ENCODE results near the gene C9orf152. TPM values are rescaled to one million over a fixed set of nuclear protein-coding genes. Genes with fewer than 3 reads are reported as not detected.

Gene C9orf152
- total RNA-seq, 6 experiments from 2014 or later = not detected

DNA sequence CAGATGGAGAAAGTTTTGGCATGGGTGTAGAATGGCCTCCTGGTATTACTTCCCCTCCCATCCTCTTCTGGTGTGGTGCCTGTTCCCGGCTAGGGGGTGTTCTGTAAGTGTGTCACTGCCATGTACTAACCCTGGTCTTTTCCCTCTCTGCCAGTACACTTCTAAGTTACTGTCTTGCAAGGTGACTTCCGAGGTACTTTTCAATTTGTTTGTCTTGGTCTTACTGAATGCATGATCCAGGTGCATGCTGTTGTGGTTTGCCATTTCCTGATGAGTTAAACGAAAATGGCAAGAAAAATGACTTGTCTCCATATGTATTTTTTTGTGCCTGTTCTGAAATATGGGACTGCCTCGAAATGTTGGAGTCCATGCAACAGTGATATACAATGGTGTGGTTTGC lies 46.0 kb downstream of the C9orf152 start:
- H3K4me1 Mint-ChIP-seq (ENCODE audit: low read depth) = peaks cover 28% of the 10 kb centered on the region
- no peak for DNase-seq
- no peaks in the 10 kb centered on the region for H3K9me3 Mint-ChIP-seq
- no peak overlapping the region for H3K4me3 Mint-ChIP-seq
- peaks cover 3% of the 10 kb centered on the region; the same call in 1 of the 2 replicates for H3K27me3 Mint-ChIP-seq (ENCODE audit: insufficient read depth)
- peaks cover 16% of the 10 kb centered on the region for H3K36me3 Mint-ChIP-seq (ENCODE audit: low read depth)
- H3K27ac Mint-ChIP-seq = peak overlapping the region; percentile 10; the same call in 1 of the 2 replicates
- TF ChIP-seq, protein P1, sequence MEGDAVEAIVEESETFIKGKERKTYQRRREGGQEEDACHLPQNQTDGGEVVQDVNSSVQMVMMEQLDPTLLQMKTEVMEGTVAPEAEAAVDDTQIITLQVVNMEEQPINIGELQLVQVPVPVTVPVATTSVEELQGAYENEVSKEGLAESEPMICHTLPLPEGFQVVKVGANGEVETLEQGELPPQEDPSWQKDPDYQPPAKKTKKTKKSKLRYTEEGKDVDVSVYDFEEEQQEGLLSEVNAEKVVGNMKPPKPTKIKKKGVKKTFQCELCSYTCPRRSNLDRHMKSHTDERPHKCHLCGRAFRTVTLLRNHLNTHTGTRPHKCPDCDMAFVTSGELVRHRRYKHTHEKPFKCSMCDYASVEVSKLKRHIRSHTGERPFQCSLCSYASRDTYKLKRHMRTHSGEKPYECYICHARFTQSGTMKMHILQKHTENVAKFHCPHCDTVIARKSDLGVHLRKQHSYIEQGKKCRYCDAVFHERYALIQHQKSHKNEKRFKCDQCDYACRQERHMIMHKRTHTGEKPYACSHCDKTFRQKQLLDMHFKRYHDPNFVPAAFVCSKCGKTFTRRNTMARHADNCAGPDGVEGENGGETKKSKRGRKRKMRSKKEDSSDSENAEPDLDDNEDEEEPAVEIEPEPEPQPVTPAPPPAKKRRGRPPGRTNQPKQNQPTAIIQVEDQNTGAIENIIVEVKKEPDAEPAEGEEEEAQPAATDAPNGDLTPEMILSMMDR (IDR thresholded peaks at IDR 0.05) = no peak

DNA sequence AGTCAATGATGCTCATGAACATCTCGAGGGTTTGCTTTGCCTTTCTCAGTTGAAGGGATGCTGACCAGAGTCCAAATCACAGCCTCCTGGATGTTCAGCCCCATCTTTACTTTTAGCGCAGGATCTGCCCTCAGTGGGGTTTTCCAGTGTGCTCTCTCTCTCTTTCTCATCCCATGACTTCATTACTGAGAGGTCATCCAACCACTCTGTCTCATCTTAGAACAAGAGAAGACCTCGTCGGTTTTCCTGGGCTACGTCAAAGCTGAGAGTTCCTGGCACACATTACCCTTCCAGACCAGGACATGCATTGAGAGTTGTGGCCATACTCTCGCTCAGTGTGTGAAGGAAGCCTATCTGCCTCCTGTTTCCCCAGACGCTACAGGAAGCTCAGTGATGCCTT lies 47.3 kb downstream of the C9orf152 start:
- no peak for DNase-seq
- Mint-ChIP-seq H3K4me3 (no peak overlapping the region), H3K27me3 (ENCODE audit: insufficient read depth) (peaks cover 3% of the 10 kb centered on the region; the same call in 1 of the 2 replicates), H3K4me1 (ENCODE audit: low read depth) (peaks cover 41% of the 10 kb centered on the region), H3K36me3 (ENCODE audit: low read depth) (peaks cover 24% of the 10 kb centered on the region), H3K27ac (peak overlapping the region; percentile 54), H3K9me3 (no peaks in the 10 kb centered on the region)
- TF ChIP-seq, protein P1 (IDR thresholded peaks at IDR 0.05) = no peak

DNA sequence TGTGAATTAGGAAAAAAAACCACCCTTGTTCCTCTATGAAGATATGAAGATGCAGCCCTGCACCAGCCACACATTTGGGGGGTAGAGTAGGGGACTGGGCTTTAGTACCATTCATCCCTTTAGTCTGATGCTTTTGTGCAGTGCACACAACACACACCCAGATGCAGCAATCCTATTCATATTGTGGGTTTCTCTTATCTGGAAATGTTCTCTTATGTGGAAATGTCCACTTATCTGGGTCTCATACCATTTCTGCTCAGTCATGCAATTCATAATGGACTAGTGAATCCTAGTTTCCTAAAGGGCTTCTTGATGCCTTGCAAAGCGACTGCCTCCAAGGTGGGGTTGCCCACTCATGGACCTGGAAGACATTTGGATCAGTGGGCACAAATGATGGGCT lies 47.8 kb downstream of the C9orf152 start:
- Mint-ChIP-seq H3K36me3 (ENCODE audit: low read depth) (peaks cover 24% of the 10 kb centered on the region), H3K9me3 (no peaks in the 10 kb centered on the region), H3K27ac (peak overlapping the region; percentile 36), H3K4me3 (no peak overlapping the region), H3K4me1 (ENCODE audit: low read depth) (peaks cover 46% of the 10 kb centered on the region), H3K27me3 (ENCODE audit: insufficient read depth) (peaks cover 3% of the 10 kb centered on the region; the same call in 1 of the 2 replicates)
- TF ChIP-seq, protein P1 (IDR thresholded peaks at IDR 0.05) = no peak
- DNase-seq = no peak

DNA sequence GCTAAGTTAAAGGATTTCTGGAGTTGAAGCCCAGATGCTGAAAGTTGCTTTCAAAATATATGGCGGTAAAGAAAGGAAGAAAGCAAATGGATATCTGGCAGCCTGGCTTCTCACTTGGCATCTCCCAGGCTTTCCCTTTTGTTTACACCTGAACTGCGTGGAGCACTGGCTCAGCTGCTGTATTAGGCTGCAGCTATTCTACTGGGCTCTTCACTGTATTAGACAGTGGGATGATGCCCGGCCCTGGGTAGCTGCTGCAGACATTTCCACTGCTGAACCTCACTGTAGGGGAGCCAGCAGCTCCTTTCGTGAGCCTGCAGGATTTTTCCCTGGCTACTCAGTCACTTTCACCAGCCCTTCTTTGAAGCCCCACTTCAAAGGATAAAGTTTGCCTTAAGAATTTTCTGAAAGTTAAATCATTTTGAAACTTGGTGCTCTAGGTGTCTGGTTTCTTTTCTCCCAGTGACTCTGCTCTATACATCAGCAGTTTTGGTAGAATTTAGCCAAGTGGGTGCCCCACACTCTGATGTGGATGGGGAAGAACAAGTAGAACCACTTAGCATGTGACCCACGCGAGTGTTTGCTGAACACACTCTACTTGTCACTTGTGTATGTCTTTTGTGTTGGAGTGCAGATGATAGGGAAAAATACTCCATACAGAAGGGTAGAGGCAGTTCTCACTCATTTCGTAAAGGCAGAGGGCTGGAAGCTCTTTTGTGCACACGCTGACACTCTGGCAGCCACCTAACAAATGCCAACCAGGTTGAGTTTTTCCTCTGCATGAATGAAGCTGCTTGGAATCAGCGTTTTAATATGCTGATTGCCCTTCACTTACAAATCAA lies 49.9 kb downstream of the C9orf152 start:
- peak overlapping the region; percentile 81 for H3K27ac Mint-ChIP-seq
- DNase-seq = no peak

DNA sequence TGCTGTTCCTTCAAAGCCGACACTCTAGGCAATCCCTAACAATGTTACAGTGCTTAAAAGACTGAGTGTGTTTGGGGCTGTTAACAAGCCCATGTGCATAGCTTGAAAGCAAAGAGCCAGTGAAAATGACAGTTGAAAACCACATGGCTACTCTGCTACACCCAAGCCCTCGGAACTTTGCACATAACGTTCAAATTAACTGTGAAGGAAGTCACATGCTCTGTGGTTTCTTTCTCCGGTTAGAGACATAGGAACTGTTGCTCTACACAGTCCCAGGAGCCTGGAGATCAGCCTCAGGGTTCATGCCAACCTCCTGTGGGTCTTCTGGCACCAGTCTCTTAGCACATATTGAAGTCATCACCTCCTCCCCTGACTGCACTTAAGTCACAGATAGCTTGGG lies 51.1 kb downstream of the C9orf152 start:
- Mint-ChIP-seq H3K36me3 (ENCODE audit: low read depth) (peaks cover 18% of the 10 kb centered on the region), H3K4me3 (no peak overlapping the region; the same call in 1 of the 2 replicates), H3K9me3 (no peaks in the 10 kb centered on the region), H3K27me3 (ENCODE audit: insufficient read depth) (peaks cover 9% of the 10 kb centered on the region), H3K4me1 (ENCODE audit: low read depth) (peaks cover 77% of the 10 kb centered on the region), H3K27ac (peak overlapping the region; percentile 81)
- peak; percentile 76 for DNase-seq
- TF ChIP-seq, protein P1 (IDR thresholded peaks at IDR 0.05) = no peak

More for the DNA sequence above, 49.9 kb downstream of the C9orf152 start:
- Mint-ChIP-seq H3K9me3 (no peaks in the 10 kb centered on the region), H3K27me3 (ENCODE audit: insufficient read depth) (peaks cover 6% of the 10 kb centered on the region), H3K36me3 (ENCODE audit: low read depth) (peaks cover 24% of the 10 kb centered on the region), H3K4me3 (no peak overlapping the region), H3K4me1 (ENCODE audit: low read depth) (peaks cover 66% of the 10 kb centered on the region)
- TF ChIP-seq, protein P1 (IDR thresholded peaks at IDR 0.05) = no peak
